ENCODE measurements around the gene CNGA4.
"Not testable (repeated sequence)": the region's sequence is repeated elsewhere in the genome, so short reads cannot be mapped to it uniquely, and the experiment has no call there.

CNGA4 gene

DNA sequence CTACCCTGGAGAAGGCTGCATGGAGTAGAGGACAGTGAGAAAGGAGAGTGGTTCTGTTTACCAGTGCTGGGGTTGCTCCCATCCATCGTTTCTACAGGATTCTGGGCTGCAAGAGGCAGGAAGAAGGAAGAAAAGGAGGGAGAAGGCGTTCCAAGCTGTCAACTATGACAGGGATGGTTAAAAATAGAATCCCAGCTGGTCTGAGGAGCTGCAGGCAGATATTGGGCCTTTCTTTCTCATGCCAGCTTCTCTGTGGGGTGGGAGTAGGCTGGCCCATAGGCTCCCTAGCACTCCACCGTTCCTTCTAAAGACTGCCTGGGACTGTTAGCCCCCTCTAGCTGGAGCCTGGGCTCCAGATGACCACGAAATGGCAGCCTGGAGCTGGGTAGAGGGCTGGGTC lies 34.3 kb downstream of the CNGA4 start:
- no peak for DNase-seq (ENCODE audit: low read depth)
- TF ChIP-seq, protein P1, sequence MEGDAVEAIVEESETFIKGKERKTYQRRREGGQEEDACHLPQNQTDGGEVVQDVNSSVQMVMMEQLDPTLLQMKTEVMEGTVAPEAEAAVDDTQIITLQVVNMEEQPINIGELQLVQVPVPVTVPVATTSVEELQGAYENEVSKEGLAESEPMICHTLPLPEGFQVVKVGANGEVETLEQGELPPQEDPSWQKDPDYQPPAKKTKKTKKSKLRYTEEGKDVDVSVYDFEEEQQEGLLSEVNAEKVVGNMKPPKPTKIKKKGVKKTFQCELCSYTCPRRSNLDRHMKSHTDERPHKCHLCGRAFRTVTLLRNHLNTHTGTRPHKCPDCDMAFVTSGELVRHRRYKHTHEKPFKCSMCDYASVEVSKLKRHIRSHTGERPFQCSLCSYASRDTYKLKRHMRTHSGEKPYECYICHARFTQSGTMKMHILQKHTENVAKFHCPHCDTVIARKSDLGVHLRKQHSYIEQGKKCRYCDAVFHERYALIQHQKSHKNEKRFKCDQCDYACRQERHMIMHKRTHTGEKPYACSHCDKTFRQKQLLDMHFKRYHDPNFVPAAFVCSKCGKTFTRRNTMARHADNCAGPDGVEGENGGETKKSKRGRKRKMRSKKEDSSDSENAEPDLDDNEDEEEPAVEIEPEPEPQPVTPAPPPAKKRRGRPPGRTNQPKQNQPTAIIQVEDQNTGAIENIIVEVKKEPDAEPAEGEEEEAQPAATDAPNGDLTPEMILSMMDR (conservative IDR thresholded peaks at IDR 0.05; ENCODE audit: low read depth, low read length) = no peak
- no peak overlapping the region for H3K4me3 ChIP-seq (ENCODE audit: low read depth, low read length)

DNA sequence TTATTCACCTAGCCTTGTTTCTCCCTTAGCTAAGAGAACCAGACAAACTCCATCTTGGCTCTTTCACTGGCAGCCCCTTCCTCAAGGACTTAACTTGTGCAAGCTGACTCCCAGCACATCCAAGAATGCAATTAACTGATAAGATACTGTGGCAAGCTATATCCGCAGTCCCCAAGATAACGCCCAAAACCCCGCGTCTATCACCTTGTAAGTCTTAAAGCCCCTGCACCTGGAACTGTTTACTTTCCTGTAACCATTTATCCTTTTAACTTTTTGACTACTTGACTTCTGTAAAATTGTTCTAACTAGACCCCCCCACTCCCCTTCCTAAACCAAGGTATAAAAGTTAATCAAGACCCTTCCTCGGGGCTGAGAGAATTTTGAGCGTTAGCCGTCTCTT lies 41.9 kb downstream of the CNGA4 start:
- not testable (repeated sequence) for H3K4me3 ChIP-seq (ENCODE audit: low read depth, low read length); DNase-seq (ENCODE audit: low read depth)

DNA sequence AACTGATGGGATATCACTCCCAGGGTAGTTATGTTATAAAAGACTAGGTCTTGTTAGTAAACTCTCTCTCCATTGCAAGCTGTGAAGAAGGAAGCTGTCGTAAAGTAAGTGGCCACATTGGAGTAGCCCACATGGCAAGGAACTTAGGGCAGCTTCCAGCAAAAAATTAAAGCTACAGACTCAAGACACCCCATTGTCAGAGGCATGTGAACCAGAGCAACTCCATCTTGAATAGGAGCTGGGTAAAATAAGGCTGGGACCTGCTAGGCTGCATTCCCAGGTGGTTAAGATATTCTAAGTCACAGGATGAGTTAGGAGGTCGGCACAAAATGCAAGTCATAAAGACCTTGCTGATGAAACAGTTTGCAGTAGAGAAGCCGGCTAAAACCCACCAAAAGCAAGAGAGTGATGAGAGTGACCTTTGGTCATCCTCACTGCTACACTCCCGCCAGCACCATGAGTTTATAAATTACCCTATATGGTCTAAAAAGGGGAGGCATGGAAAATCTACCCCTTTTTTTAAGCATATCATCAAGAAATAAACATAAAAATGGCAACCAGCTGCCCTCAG lies 44.6 kb downstream of the CNGA4 start:
- no peak overlapping the region for H3K4me3 ChIP-seq (ENCODE audit: low read depth, low read length)
- no peak for DNase-seq (ENCODE audit: low read depth)
- TF ChIP-seq, protein P1 (conservative IDR thresholded peaks at IDR 0.05; ENCODE audit: low read depth, low read length) = no peak

DNA sequence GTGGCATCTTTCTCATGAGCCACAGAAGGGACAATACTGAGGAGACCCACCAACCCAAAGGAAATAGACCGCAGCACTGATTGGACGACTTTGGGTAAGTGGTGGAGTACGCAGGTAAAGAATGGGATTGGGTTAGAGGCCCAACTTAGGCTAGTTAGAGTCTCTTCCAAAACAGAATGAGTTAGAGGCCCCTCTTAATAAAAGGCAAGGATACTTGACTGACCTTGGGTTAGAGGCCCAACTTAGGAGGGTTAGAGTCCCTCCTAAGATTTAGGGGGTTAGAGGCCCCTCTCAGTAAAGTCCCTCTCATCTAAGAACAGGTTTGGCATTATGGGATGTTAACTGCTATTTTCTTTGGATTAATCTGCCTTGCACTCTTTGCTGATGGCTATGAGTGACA lies 45.4 kb downstream of the CNGA4 start:
- DNase-seq (ENCODE audit: low read depth) = no peak
- H3K4me3 ChIP-seq (ENCODE audit: low read depth, low read length) = no peak overlapping the region
- TF ChIP-seq, protein P1 (conservative IDR thresholded peaks at IDR 0.05; ENCODE audit: low read depth, low read length) = no peak

DNA sequence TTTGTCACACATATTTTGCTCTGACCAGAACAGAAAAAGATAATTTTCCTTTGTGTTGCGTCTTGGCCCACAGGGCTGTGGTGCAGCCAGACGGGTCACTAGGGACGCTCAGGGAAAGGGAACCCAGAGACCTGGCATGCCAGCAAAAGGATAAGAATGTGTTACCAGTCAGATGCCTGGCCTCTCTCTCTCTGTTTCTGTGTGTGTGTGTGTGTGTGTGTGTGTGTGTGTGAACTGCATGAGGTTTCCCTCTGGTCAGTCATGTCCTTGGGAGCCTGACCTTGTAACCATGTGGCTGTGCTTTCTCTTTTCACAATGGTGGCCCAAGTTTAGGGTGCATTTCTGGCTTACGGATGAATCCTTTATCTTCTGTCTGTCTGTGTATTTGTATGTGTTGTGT lies 46.1 kb downstream of the CNGA4 start:
- DNase-seq (ENCODE audit: low read depth) = no peak
- H3K4me3 ChIP-seq (ENCODE audit: low read depth, low read length) = no peak overlapping the region
- TF ChIP-seq, protein P1 (conservative IDR thresholded peaks at IDR 0.05; ENCODE audit: low read depth, low read length) = no peak

All from choroid plexus epithelial cell (primary cell).